PFSK-1 (cell line): ENCODE results near the gene SH3PXD2A.

Experiments used
- POLR2AphosphoS5 ChIP-seq: IDR thresholded peaks from 2 replicates; pipeline ENCODE4 v1.6.1; 2012; ENCODE audit warnings: low read depth, mild to moderate bottlenecking, control low read depth, low read length, moderate library complexity
- SIN3A ChIP-seq: IDR thresholded peaks from 2 replicates; pipeline ENCODE4 v1.6.1; 2012; ENCODE audit warnings: mild to moderate bottlenecking, low read length, moderate library complexity, borderline replicate concordance; ENCODE audit not compliant: insufficient read depth
- TAF1 ChIP-seq: IDR thresholded peaks from 2 replicates; pipeline ENCODE4 v1.6.1; 2012; ENCODE audit warnings: low read length, control low read depth, borderline replicate concordance; ENCODE audit not compliant: insufficient read depth

- no peak for TF ChIP-seq TAF1
- TF ChIP-seq SIN3A = no peak
- TF ChIP-seq POLR2AphosphoS5 = no peak
These were observed 61.9 kb downstream of the SH3PXD2A start for GRCh38 chr10:103793429-103793828.
